A549 (cell line): ENCODE measurements around the gene KIAA0513. TPM values are rescaled to one million over a fixed set of nuclear protein-coding genes. Genes with fewer than 3 reads are reported as not detected.
A peak's percentile ranks its signal among the peaks of the same experiment; 100 is the strongest.

Source experiments
- ATAC-seq, 2 experiments: fragments of 200-7000 bp in 1 of 2; fragments of >200 bp in 1 of 2; cut with Nextera tagmentation in 1 of 2; cut with Tn5 transposase in 1 of 2; 3 replicates each; pipeline versions ENCODE4 v1.8.0 to v1.9.1; 2018 to 2020; ENCODE audit warnings: mild to moderate bottlenecking in 1 of 2, moderate library complexity in 1 of 2
- CTCF ChIA-PET: fragments of 300-600 bp; sonication (Branson Sonifier 250); formaldehyde crosslinking; extraction: SDS; loops from one replicate; lab custom pipeline; 2021; ENCODE audit warnings: antibody characterized with exemption, inconsistent platforms; lab: Yijun Ruan, JAX
- POLR2A ChIA-PET: fragments of 350-600 bp; formaldehyde crosslinking; extraction: SDS; loops from one replicate; lab custom pipeline; 2021; ENCODE audit warnings: antibody characterized with exemption, inconsistent platforms; lab: Yijun Ruan, JAX
- DNase-seq, 2 experiments: peaks; one replicate each; pipeline versions ENCODE4 v3.0.0 to v3.0.0-alpha.2; 2011 to 2016; ENCODE audit warnings: low read depth in 1 of 2, low spot score in 1 of 2
- FAIRE-seq: peaks from 2 replicates; lab custom pipeline; 2011; peaks lifted over from hg19 to GRCh38; lab: Jason Lieb, UNC
- H3K27ac ChIP-seq, 2 experiments: fragments of >200 bp; sonication (Bioruptor Twin); formaldehyde crosslinking; 3 replicates each; pipeline ENCODE4 v1.5.1; 2016 to 2017
- H3K4me1 ChIP-seq: fragments of >200 bp; sonication (Bioruptor Twin); formaldehyde crosslinking; 3 replicates; pipeline ENCODE4 v1.6.1; 2016
- H3K4me2 ChIP-seq: fragments of >200 bp; sonication (Bioruptor Twin); formaldehyde crosslinking; 3 replicates; pipeline ENCODE4 v1.6.1; 2016
- H3K4me3 ChIP-seq: fragments of >200 bp; sonication (Bioruptor Twin); formaldehyde crosslinking; 3 replicates; pipeline ENCODE4 v1.5.1; 2016
- H3K9me3 ChIP-seq: fragments of >200 bp; sonication (Bioruptor Twin); formaldehyde crosslinking; 3 replicates; pipeline ENCODE4 v1.6.1; 2016
- ATOH8 ChIP-seq: fragments of 250-450 bp; sonication (Bioruptor Pico); IDR thresholded peaks from 2 replicates; pipeline ENCODE4 v1.5.0; 2020; ENCODE audit warnings: low read depth, mild to moderate bottlenecking, moderate library complexity
- BCL3 ChIP-seq: fragments of >200 bp; sonication (Bioruptor Twin); formaldehyde crosslinking; IDR thresholded peaks from 3 replicates; pipeline ENCODE4 v1.6.1; 2016
- CHD2 ChIP-seq: fragments of 150-350 bp; IDR thresholded peaks from 2 replicates; pipeline ENCODE4 v1.6.1; 2014; ENCODE audit warnings: low read length; ENCODE audit not compliant: partially characterized antibody
- CHD4 ChIP-seq: fragments of 200-600 bp; sonication (generic); IDR thresholded peaks from 2 replicates; pipeline ENCODE4 v1.6.1; 2016; ENCODE audit warnings: antibody characterized with exemption, mild to moderate bottlenecking, borderline replicate concordance
- EP300 ChIP-seq, 2 experiments: fragments of >200 bp; sonication (Bioruptor Twin); formaldehyde crosslinking; IDR thresholded peaks; 2 replicates in 1 of 2; 3 replicates in 1 of 2; pipeline ENCODE4 v1.6.1; 2016 to 2017
- FOSB ChIP-seq: fragments of 250-450 bp; sonication (Bioruptor Pico); IDR thresholded peaks from 2 replicates; pipeline ENCODE4 v1.5.0; 2020; ENCODE audit warnings: mild to moderate bottlenecking, moderate library complexity
- HES2 ChIP-seq: fragments of >200 bp; sonication (Bioruptor Twin); formaldehyde crosslinking; IDR thresholded peaks from 2 replicates; pipeline ENCODE4 v1.6.1; 2016
- HEYL ChIP-seq: fragments of 250-450 bp; sonication (Bioruptor Pico); IDR thresholded peaks from 2 replicates; pipeline ENCODE4 v1.8.0; 2021; ENCODE audit warnings: mild to moderate bottlenecking, moderate library complexity
- HMGXB4 ChIP-seq: fragments of 250-450 bp; sonication (Bioruptor Pico); IDR thresholded peaks from 2 replicates; pipeline ENCODE4 v1.5.0; 2021; ENCODE audit warnings: mild to moderate bottlenecking, moderate library complexity, borderline replicate concordance
- HOXA7 ChIP-seq: fragments of 250-450 bp; sonication (Bioruptor Pico); IDR thresholded peaks from 2 replicates; pipeline ENCODE4 v1.5.0; 2020; ENCODE audit warnings: mild to moderate bottlenecking, moderate library complexity
- HOXB13 ChIP-seq: fragments of 250-450 bp; sonication (Bioruptor Pico); IDR thresholded peaks from 2 replicates; pipeline ENCODE4 v1.5.0; 2020; ENCODE audit warnings: low read depth, mild to moderate bottlenecking, moderate library complexity
- KDM1A ChIP-seq: fragments of 200-600 bp; sonication (generic); IDR thresholded peaks from 2 replicates; pipeline ENCODE4 v1.6.1; 2016; ENCODE audit warnings: low read depth, mild to moderate bottlenecking
- KDM5A ChIP-seq: fragments of 200-600 bp; sonication (generic); IDR thresholded peaks from 2 replicates; pipeline ENCODE4 v1.6.1; 2016; ENCODE audit warnings: antibody characterized with exemption, mild to moderate bottlenecking
- MAX ChIP-seq: IDR thresholded peaks from 2 replicates; pipeline ENCODE4 v1.6.1; 2012
- MAZ ChIP-seq: fragments of 150-350 bp; IDR thresholded peaks from 2 replicates; pipeline ENCODE4 v1.6.1; 2014; ENCODE audit warnings: antibody characterized with exemption, low read depth, low read length, borderline replicate concordance
- MYC ChIP-seq: IDR thresholded peaks from 2 replicates; pipeline ENCODE4 v1.6.1; 2012; ENCODE audit warnings: mild to moderate bottlenecking, inconsistent platforms, low read length, improper control_type of control experiment, borderline replicate concordance
- NPAS2 ChIP-seq: fragments of 250-450 bp; sonication (Bioruptor Pico); IDR thresholded peaks from 2 replicates; pipeline ENCODE4 v1.8.0; 2022; ENCODE audit warnings: mild to moderate bottlenecking, moderate library complexity, borderline replicate concordance
- NR3C1 ChIP-seq: fragments of >200 bp; sonication (Bioruptor Twin); formaldehyde crosslinking; IDR thresholded peaks from 3 replicates; pipeline ENCODE4 v1.6.1; 2017
- PBX3 ChIP-seq: IDR thresholded peaks from 2 replicates; pipeline ENCODE4 v1.6.1; 2012
- RAD21 ChIP-seq, 2 experiments: fragments of >200 bp in 1 of 2; sonication (Bioruptor Twin) in 1 of 2; formaldehyde crosslinking in 1 of 2; IDR thresholded peaks in 1 of 2; conservative IDR thresholded peaks in 1 of 2; 2 replicates in 1 of 2; 3 replicates in 1 of 2; pipeline ENCODE4 v1.6.1; 2012 to 2018; ENCODE audit warnings: inconsistent platforms in 1 of 2
- RARB ChIP-seq: fragments of 250-450 bp; sonication (Bioruptor Pico); IDR thresholded peaks from 2 replicates; pipeline ENCODE4 v1.8.0; 2021; ENCODE audit warnings: mild to moderate bottlenecking, moderate library complexity
- ZC3H11A ChIP-seq: fragments of 450-650 bp; IDR thresholded peaks from 2 replicates; pipeline ENCODE4 v1.6.1; 2014; ENCODE audit warnings: antibody characterized with exemption, mild to moderate bottlenecking
- ZSCAN20 ChIP-seq: fragments of 250-450 bp; sonication (Bioruptor Pico); IDR thresholded peaks from 2 replicates; pipeline ENCODE4 v1.8.0; 2022; ENCODE audit warnings: mild to moderate bottlenecking, moderate library complexity
- WGBS: methylation state at CpG from one replicate; pipeline ENCODE4 v1.1.6; 2017; ENCODE audit errors: missing lambda C conversion rate; 5-methylcytosine and 5-hydroxymethylcytosine counted together
- polyA plus RNA-seq, 4 experiments: library from polyadenylated mRNA; depleted of rRNA in 3 of 4; stranded (reverse); fragments of >200 nt; fragmentation: RNase III in 1 of 4; extraction: RNeasy Plus Mini Kit Qiagen cat#74134 plus additional on column Dnase treatment in 1 of 4; gene quantifications; 2 replicates in 3 of 4; 3 replicates in 1 of 4; pipeline ENCODE4 v1.2.3, GENCODE V29; 2011 to 2017

KIAA0513 gene
- polyA plus RNA-seq, 2 of the 4 experiments (the other 2 are of a cell fraction), result 1.8 TPM

- Histone ChIP-seq H3K27ac (peak overlapping the region; percentile 94 to 96), H3K4me2 (peak overlapping the region; percentile 85), H3K4me1 (peaks cover 53% of the 10 kb centered on the region), H3K4me3 (peak overlapping the region; percentile 5; the same call in 1 of the 3 replicates), H3K9me3 (no peaks in the 10 kb centered on the region)
- CTCF ChIA-PET, result interaction anchor here (1.3 to 5.3 kb wide), 5 partner anchors 17 to 269 kb away, joined by 3 to 37 read pairs (median 6); no protein-coding TSS in a partner anchor
- WGBS, result 92% methylated on average over 8 of the region's 8 CpGs
- POLR2A ChIA-PET, result interaction anchor here (0.9 to 2.0 kb wide), 5 partner anchors 10 to 33 kb away, joined by 3 to 11 read pairs (median 7); partner anchors contain the start of gene ZDHHC7
- ATAC-seq (no peak), DNase-seq (no peak), FAIRE-seq (no peak)
- TF ChIP-seq MYC, result no peak
- no peak for TF ChIP-seq CHD4
- no peak for TF ChIP-seq HES2
- no peak for TF ChIP-seq CHD2
- no peak for TF ChIP-seq EP300 (IDR thresholded peaks at IDR 0.05)
- no peak for TF ChIP-seq RARB (CRISPR knock-in tag)
- no peak for TF ChIP-seq NR3C1
- TF ChIP-seq HMGXB4 (CRISPR knock-in tag), result no peak
- no peak for TF ChIP-seq MAZ
- TF ChIP-seq ATOH8 (CRISPR knock-in tag), result no peak
- no peak for TF ChIP-seq ZC3H11A
- no peak for TF ChIP-seq HOXB13
These were observed 33.7 kb upstream of the KIAA0513 start for GRCh38 chr16:84993926-84994325.

GRCh38 chr16:84995663-84996062 is 31.9 kb upstream of the KIAA0513 start:
- no peaks in the 10 kb centered on the region for H3K9me3 ChIP-seq
- ATAC-seq (no peak), DNase-seq (no peak), FAIRE-seq (no peak)
- H3K27ac ChIP-seq, result peak overlapping the region; percentile 94 to 96
- H3K4me3 ChIP-seq, result peak overlapping the region; percentile 15; the same call in 1 of the 3 replicates
- 76% methylated on average over 8 of the region's 8 CpGs for WGBS
- H3K4me2 ChIP-seq, result peak overlapping the region; percentile 85
- ChIA-PET CTCF (interaction anchor here (1.3 to 5.3 kb wide), 7 partner anchors 9 to 257 kb away, joined by 3 to 37 read pairs (median 7); no protein-coding TSS in a partner anchor), POLR2A (interaction anchor here (0.6 to 2.0 kb wide), 3 partner anchors 10 to 16 kb away, joined by 3 to 11 read pairs (median 9); partner anchors contain the start of gene ZDHHC7)
- peaks cover 71% of the 10 kb centered on the region for H3K4me1 ChIP-seq
- TF ChIP-seq KDM5A (no peak), HOXA7 (CRISPR knock-in tag) (no peak), FOSB (CRISPR knock-in tag) (no peak), HMGXB4 (CRISPR knock-in tag) (no peak)
- TF ChIP-seq, all 56 proteins: peak for 0

- CTCF ChIA-PET, result interaction anchor here (0.6 to 5.3 kb wide), 7 partner anchors 9 to 243 kb away, joined by 3 to 37 read pairs (median 7); no protein-coding TSS in a partner anchor
- POLR2A ChIA-PET, result no interaction called here
- peak overlapping the region; percentile 94 to 96 for H3K27ac ChIP-seq
- H3K4me2 ChIP-seq, result peak overlapping the region; percentile 85
- WGBS, result 95% methylated on average over 11 of the region's 11 CpGs
- ATAC-seq (no peak), DNase-seq (no peak), FAIRE-seq (no peak)
- H3K4me3 ChIP-seq, result no peak overlapping the region
- peaks cover 78% of the 10 kb centered on the region for H3K4me1 ChIP-seq
- no peaks in the 10 kb centered on the region for H3K9me3 ChIP-seq
- no peak for TF ChIP-seq HOXA7 (CRISPR knock-in tag)
- no peak for TF ChIP-seq MAX
- TF ChIP-seq RAD21 (conservative IDR thresholded peaks at IDR 0.05 in 1 of 2, IDR thresholded peaks at IDR 0.05 in 1 of 2), result no peak
- no peak for TF ChIP-seq BCL3
- no peak for TF ChIP-seq ZSCAN20 (CRISPR knock-in tag)
- TF ChIP-seq ATOH8 (CRISPR knock-in tag), result no peak
- no peak for TF ChIP-seq NPAS2 (CRISPR knock-in tag)
- TF ChIP-seq HOXB13, result no peak
- no peak for TF ChIP-seq MAZ
- no peak for TF ChIP-seq KDM1A
- TF ChIP-seq PBX3, result no peak
- no peak for TF ChIP-seq HEYL (CRISPR knock-in tag)
These were observed 31.2 kb upstream of the KIAA0513 start for GRCh38 chr16:84996365-84996764.
